Daoy (cell line): ENCODE results near the gene KCNE3. TPM values are rescaled to one million over a fixed set of nuclear protein-coding genes. Genes with fewer than 3 reads are reported as not detected.

ENCODE experiments used
- DNase-seq: peaks from one replicate; pipeline ENCODE4 v3.0.0-alpha.2; 2015; ENCODE audit warnings: low read depth
- total RNA-seq: library from RNA; depleted of rRNA; stranded (reverse); fragments of >200 nt; shearing (Covaris generic); gene quantifications from 2 replicates; pipeline ENCODE4 v1.2.3, GENCODE V29; 2014

KCNE3 gene
- total RNA-seq, 1 experiment from 2014 or later = 0.06 TPM

DNA sequence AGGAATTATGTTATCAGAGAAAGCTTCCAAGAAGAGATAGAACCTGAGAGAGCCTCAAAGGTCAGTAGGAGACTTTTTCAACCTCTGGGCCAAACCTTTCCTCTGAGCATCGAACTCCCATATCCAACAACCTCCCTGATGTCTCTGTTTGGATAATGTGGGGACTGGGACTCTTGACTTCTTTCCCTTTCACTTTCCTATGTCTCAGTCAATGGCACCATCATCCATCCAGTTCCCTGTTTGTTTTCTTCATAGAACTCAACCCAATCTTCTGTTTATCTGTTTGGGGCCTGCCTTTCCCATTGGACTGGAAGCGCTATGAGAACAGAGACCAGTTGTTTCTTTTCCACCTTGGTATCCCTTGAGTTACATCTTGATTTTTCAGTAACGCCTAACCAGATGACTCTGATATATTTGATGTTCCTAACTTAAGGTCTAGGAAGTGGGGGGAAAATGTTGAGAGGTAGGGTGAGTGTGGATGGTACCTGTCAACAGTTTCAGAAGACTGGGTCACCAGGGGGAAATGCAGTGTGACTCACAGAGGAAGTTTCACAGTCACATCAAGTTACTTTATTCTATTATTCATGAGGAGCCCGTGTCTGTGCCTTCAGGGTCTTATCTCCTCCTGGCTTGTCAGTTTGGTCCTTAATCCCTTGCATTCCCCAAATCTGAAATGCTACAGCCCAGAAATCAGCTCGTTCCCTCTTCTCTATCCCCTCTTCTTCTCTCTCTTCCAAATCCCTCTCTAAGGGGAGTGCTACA lies 4.5 kb upstream of the KCNE3 start:
- DNase-seq = no peak

DNA sequence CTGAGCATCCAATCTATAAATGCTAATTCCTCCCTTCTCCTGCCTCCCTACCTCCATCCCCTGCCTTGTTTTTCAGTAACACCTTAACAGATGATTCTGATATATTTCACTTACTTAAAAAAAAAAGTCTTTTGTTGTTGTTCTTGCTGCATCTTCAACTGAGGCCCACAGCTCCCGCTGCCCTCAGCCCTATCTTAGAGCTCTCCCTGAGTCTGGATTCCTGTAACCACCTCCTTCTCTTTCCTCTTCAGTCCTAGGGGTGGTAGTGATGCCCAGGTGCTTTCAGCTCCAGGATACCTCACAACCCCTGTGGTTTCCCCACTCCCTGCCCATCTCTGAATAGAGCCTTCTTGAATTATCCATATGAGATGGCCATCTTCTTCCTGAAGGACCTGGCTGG lies 3.7 kb upstream of the KCNE3 start:
- no peak for DNase-seq

DNA sequence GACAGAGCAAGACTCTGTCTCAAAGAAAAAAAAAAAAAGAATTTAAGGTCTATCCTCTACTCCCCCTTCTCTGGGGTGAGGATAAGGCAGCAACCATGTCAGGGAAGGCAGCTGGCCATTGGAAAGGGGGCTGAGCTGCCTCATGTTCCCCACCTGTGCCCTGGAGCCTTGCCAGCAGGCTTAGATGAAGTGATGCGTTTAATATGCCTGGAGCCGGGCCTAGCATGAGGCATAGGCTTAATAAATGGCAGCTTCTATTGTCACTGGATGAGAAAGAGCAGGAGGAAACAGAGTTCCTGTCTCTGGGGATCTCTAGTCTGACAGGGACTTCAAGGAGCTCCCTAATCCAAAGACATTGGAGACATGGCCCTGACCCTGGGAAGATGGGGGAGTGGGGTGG lies 3.2 kb upstream of the KCNE3 start:
- DNase-seq = no peak

DNA sequence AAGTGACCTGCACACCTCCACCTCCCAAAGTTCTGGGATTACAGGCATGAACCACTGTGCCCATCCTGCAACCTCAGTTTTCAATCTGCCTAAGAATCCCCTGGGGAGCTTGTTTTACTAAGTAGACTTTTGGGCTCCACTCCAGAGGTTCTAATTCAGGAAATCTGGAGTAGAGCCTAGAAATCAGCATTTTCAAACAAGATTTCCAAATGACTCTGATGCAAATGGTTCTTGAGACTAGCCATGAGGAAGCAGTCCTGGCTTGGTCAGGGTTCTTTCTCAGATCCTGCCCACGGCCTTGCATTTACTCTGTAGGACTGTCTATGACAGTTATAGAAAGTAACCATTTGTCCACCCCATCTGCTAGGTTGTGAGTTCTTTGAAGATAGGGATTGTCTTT lies 1.6 kb upstream of the KCNE3 start:
- no peak for DNase-seq

DNA sequence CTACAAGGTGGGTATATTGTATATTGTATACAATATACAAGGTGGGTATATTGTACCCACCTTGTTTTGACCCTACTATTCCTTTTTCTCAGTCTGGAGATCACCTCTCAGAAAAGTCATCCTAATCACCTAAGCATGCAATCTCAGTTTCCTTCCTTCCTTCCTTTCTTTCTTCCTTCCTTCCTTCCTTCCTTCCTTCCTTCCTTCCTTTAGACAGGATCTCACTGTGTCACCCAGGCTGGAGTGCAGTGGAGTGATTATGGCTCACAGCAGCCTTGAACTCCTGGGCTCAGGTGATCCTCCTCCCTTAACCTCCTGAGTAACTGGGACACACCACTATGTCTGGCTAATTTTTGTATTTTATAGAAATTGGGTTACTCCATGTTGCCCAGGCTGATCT lies 1.2 kb upstream of the KCNE3 start:
- DNase-seq = no peak

DNA sequence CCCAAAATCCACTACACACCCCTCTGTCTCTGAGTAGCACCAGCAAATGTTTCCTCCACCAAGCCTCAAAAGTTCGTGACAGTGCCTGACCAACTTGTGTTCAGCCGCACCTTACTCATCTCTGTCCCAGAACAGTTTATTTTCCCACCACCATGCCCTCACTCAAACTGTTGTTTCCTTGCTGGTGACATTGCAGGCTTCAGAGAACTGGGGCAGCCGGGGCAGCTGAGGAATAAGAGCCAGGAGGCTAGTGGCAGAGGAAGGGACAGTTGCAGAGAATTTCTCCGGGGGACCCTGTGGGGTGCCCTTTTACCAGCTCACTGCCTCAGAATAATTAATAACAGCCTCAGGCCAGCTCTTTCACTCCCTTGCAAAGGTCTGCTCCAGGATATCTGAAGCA lies 709 bp upstream of the KCNE3 start:
- DNase-seq = no peak

DNA sequence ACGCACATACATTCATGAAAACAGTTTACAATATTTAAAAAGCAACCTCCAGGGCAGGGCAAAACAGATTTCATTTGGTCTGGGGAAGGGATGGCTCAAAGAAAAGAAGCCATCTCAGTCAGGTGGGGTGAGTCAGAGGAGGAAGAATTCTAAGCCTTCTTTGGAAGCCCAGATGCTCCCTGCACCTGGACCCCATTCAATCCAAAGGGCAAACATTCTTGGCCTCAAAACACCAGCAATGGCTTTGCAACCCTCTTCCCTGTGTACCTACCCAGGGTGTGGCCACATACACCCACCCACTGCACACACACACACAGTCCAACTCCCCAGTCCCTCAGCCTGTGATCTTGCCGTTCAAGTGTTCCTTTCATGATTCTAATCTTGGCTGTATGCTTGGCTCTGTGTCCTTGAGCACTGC lies 2.0 kb downstream of the KCNE3 start:
- no peak for DNase-seq

DNA sequence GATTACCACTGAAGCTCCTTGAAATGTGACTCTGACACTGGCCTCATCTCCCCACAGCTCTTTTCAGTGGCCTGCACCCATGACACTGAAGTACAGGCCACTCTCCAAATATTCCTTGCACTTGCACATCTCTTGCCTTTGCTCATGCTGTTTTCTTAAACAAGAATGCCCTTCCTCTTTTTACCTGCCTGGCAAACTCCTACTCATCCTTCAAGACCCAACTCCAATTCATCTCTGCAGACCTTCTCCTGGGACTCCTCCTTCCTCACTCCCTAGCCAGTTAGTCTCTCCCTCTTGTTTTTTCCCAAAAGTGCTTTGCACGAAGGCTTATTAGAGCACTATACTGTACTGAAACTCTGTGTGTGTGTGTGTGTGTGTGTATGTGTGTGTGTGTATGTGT lies 2.6 kb downstream of the KCNE3 start:
- DNase-seq = no peak

DNA sequence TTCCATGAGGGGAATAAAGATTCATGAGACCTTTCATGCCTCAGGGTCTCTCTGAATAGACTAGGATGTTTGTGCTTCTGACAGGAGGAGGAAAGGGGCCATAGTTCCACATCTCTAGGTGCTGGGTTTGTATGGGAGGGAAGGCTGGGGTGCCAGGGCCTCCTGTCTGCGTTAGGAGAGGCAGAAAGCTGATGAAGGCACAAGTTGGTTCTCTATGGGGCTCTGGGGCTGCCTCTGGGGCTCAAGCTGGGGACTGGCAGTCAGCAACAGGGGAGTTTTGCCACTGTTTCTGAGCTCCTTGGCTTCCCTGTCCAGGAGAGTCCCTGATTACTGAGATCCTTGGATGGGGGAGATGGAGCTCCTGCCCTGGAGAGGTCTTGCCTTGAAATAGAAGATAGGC lies 4.1 kb downstream of the KCNE3 start:
- DNase-seq = no peak

DNA sequence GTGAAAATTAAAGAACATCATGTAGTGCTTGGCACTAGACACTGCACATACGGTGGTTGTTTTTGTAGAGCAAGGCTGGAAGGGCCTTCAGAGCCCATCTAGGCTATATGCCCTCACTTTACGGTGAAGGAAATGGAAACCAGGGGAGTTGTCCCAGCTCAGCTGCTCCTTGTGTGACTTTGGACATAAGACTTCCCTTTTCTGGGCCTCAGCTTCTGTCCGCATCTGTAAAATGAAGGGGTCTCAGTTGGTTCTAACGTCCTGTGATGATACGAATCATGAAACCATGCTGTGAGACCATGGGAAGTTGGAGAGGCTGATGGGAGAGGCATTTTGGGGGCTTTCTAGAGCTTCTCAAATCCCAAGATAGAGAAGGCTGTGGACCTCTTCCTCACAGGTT lies 4.7 kb downstream of the KCNE3 start:
- no peak for DNase-seq

DNA sequence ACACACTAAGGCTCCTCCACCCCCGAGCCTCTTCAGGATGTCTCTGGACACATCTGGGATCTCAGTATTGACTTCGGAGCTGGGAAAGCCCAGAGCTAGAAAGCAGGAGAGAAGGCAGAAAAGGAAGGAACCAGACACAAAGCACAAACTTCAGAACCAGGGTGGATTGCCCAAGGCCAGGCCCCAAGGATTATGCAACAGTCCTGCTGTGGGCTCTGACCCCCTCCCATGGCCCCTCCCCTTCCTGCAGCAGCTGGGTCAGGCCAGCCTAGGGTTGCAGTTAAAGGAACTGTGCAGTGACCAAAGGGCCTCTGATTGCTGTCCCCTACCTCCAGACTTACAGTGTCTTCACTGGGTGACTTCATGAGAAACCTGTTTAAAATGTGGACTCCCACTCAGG lies 5.3 kb downstream of the KCNE3 start:
- no peak for DNase-seq

DNA sequence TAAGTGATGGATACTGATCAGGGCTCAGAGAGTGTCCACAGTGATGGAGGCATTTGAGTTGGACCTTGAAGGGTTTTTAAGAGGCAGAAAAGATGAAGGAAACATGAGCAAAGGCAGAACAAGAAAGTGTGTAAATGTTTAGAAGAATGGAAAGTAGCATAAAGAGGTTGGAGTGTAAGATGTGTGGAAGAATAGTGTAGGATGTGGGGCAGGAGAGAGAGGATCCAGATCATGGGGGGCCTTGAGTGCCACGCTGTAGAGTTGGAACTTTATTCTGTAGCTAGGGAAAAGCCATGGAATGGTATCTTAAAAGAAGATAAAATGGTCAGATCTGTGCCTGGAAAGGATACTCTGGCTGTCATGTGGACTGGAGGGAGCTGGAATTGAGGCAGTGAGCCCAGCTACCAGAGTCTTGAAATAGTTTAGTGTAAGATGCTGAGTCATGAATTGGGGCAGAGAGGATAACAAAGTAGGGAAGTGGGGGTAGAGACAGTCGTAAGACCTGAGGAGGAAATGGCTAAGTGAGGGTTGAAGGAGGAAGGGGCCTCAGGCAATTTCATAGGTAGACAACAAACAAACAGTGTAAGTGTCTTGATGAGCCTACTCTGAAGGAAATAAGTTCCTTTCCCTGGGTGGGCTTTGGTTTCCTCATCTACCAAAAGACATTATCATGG lies 6.7 kb downstream of the KCNE3 start:
- DNase-seq = no peak

DNA sequence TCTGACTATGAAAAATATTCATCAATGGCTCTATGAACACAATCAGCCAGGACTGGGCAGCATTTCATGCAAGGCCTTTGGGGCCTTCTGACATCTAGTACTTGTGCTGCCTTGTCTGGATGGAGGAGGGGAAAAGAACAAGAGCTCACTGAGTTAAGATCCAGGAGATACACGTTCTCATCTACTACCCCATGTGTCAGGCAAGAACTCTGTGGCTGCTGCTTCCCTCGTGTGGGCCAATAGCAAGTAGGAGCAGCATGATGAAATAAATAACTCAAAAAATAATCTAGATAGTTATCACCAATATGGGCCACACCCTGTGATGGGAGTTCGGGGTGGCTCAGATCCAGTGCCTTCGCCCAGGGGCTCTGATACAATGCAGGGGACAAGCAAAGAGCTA lies 7.3 kb downstream of the KCNE3 start:
- DNase-seq = no peak

DNA sequence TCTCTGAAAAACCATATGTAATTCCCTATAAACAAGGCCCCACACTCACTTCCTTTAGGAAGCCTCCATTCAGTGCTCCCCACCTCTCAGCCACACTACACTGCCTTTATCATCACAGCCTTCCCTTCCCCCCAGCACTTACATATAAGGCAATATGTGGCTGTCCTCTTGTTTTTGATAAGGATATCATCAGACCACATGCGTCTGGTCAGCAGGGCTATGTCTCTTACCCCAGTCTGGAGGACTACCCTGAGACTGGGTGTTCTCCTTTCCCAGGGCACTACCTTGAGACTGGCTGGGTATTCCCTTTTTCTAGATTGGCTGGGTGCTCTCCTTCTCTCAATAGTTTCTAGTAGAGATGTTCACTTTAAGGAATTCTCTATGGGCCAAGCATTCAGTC lies 7.8 kb downstream of the KCNE3 start:
- DNase-seq = no peak

DNA sequence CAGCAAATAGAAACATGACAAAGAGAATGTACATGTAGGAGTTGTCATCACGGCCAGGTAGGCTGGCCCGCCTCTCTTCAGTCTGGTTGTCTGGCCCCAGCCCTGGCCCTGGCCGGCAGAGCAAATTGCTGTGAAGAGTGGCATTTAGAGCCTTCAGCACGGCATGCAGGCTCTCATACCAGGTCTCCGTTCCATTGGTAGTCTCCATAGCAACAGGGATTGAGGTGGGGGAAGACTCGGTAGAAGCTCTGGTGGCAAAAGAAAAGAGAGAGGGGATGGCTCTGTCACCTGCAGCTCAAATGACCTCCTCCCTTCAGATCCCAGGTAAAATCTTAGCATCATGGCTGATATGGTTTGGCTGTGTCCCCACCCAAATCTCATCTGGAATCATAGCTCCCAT lies 10.0 kb downstream of the KCNE3 start:
- DNase-seq = no peak

DNA sequence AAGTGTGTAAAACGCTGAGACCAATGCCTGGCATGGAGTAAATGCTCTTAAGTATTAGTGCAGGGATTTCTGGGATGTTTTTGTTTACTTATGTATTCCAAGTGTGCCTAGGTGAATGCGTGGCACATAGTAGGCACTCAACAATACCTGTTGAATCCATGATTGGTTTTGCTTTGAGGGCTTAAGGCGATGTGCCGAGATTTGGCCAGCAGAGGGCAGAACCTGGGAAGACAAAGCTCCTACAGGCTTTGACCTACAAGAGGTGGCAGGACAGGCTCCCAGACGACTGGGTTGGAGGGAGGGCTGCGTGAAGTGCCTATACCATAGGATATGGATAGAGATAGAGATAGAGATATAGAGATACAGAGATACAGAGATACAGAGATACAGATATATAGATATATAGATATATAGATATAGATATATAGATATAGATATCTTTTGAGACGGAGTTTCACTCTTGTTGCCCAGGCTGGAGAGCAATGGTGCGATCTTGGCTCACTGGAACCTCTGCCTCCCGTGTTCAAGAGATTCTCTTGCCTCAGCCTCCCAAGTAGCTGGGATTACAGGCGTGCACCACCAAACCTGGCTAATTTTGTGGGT lies 13.9 kb downstream of the KCNE3 start:
- peak; percentile 61 for DNase-seq

DNA sequence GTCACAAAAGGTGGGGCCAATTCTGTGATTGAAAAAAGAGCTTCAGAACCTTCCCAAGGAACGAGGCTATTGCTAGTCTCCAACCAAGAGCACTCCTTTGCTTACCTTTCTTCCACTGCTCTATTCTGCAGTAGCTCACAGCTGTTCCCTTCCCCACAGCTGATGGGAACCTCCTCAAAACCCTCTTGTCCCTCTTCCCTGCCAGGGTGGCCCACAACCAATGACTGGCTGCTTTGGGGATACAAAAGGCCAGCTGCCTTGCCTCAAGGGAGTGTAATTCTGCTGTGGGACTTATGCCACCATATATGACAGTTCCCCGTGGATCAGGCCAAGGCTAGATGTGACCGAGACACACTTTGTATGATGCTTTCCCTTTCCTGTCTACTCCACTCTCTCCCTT lies 15.0 kb downstream of the KCNE3 start:
- no peak for DNase-seq

DNA sequence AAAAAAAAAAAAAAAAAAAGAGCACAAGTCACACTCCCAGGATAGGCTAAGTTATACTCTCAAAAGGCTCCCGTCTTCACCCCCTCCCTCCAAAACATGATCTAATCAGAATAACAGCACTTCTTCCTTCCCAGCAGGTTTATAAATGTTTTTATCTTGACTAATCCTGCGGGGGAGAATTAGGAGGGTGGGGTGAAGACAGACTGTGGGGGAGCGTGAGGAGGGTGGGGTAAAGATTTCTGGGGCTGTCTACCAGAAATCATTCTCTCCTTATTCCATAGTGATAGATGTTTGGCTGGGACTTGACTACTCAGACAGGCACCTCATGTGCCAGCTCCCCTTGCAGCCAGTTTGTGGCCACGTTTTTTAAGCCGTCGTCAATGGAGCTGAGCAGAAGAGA lies 17.0 kb downstream of the KCNE3 start:
- no peak for DNase-seq

DNA sequence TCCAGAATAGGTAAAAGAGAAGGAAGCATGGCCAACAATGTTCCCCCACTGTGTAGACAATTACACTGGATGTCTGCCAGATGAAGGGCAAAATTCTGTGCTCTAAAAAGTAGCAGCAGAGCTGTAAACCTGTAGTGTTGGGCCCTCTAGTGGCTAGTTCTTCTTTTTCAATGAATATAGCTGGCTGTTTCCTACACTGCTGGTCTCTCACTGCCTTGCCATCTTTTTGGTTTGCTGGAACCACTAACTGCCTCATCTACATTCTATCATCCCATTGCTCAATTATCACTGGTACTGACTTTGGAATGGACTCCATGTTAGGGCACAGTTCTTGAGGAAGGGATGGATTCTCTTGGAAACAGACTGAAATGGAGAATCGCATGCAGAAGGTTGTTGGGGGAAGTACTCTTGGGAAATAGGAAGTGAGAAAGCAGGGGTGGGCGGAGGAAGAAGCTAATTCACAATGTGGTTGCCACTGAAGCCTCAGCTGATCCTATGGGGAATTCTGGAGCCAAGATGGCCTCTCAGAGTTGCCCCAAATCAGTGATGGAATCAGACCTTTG lies 17.9 kb downstream of the KCNE3 start:
- peak; percentile 69 for DNase-seq

DNA sequence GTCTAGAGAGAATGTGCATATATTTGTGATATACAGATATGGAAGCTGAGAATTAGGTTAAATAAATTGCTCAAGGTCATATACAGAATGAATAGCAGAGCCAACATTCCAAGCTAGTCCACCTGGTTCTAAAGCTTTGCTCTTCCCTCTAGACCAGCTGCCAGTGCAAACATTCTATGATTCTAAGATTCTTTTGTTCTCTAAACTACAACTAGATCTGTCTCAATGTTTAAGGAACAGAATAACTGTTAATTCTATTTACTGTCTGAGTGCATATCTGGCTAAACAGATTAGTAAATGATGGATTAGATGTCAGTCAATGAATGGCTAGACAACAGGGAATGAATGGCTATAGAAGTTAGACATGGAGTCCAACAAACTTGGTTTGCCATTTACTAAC lies 19.6 kb downstream of the KCNE3 start:
- DNase-seq = no peak

DNA sequence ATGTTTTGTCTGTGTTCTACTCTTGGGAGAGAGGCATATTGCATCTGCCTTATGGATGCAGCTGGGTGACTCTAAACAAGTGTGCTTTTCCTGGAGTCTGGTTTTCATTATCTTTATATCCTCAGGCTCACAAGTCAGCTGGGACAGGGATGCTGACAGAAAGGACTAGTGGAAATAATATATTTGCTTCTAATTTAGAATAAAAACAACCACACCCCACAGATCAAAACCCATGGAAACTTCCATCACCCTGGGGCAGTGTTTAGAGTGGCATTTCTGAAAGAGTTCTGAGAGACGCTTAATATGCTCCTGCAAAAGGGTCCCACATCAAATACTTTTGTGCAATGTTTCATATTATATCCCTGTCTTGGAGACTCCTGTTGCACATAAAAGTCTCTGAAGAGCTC lies 20.8 kb downstream of the KCNE3 start:
- DNase-seq = no peak

DNA sequence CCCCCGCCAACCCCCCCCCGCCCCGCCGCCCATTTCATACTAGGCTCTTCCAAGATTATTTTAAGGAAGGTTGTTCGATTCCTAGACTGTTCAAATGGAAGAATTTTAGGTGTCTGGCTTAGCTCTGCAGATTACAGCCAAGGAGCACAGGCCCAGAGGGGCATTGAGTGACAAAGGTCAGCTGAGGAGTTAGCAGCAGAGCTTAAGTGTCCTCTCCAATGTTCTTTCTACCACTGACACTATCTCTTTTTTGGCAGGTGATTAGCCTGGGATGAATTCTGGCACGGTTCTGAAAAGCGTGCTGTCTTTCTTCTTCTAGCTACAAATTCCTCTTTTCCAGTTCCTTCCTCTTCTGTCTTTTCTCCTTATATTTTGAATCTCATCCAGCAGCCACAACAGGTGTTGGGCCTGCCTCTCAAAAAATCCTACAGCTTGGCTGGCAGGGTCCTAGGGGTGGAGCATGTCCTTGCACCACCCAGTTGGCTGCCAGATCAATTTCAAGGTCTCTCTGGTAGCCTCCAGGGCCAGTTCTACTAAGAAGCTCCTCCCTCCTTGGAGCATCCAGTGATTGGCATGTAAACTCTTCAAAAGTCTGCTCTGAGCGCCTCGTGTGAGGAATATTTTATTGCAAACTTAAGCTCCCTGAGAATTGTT lies 23.0 kb downstream of the KCNE3 start:
- DNase-seq = no peak
